Stimulated activated CD4-positive, alpha-beta T cell treated with anti-CD3 and anti-CD28 coated beads, TNF-alpha, amount 100 ng/mL, for 4 hours (primary cell): ENCODE data around the gene FADS1.

Source experiments
- DNase-seq, 3 experiments: peaks; one replicate each; pipeline ENCODE4 v3.0.0-alpha.2; 2020; ENCODE audit warnings: low read depth in 3 of 3

The FADS1 gene

DNA sequence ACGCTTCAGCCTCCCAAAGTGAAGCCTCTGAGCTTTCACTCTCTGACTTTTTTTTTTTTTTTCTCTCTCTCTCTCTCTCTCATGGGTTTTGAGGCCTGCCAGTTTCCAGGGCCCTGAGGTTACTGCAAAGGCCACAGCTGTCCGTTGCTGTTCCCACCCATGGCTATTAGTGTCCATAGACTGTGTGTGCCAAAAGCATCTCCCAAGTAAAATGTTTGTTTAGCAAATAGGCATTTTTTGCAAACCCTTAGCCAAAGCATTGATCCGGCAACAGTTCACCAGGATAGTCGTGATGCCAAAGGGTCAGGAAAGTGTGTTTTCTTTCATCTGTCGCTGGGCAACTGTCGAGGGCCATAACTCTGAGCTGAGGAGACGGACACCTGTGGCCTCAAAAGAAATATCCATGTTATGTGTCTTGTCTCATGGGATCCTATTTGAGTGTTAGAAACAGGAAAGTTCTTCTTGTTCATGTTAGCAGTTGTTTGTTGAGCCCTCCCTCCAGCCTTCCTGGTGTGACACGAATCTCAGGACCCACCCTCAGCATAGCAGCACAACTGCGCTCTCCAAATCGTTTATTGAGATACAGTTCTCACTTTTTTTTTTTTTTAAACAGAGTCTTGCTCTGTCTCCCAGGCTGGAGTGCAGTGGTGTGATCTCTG, 29.7 kb upstream of the FADS1 start:
- no peak for DNase-seq

DNA sequence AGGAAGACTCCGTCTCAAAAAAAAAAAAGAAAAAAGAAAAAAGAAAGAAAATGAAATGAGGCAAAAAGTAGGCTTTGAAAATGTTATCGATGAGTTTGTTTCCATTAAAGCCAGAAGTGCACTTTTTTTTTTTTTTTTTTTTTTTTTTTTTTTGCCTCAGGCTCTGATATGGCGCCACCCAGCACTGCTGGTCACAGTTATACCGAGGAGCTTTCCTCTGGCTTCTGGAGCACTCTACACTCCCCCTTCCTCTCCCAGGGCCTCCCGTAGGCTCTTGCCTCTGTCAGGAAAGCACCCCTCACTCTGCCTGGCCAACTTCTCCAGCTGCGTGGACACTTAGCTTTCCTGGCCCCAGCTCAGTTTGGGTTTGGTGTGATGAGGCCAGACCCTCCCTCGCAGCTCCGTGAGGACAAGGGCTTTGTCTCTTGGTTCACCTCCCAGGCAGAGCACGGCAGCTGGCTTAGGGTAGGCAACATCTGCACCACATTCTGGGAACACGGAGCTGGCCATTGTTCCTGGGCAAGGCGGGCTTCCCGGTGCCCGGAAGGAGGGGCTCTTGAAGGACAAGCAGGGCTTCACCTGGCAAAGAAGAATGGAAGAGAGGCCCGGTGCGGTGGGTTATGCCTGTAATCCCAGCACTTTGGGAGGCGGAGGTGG, 28.2 kb upstream of the FADS1 start:
- DNase-seq: no peak

DNA sequence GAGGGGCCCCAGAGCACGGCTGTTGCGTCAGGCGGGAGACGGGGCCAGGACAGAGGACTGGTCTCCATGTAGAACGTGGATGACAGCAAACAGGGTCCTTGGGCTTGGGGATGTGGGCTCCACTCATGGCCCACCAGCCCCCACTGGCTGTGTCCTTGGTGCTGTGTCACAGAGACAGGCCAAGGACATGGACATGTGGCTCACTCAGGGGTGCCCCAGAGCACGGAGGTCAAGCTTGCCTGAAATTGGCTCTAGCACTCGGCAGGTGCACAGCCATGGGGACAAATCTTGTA, 25.7 kb upstream of the FADS1 start:
- no peak for DNase-seq

DNA sequence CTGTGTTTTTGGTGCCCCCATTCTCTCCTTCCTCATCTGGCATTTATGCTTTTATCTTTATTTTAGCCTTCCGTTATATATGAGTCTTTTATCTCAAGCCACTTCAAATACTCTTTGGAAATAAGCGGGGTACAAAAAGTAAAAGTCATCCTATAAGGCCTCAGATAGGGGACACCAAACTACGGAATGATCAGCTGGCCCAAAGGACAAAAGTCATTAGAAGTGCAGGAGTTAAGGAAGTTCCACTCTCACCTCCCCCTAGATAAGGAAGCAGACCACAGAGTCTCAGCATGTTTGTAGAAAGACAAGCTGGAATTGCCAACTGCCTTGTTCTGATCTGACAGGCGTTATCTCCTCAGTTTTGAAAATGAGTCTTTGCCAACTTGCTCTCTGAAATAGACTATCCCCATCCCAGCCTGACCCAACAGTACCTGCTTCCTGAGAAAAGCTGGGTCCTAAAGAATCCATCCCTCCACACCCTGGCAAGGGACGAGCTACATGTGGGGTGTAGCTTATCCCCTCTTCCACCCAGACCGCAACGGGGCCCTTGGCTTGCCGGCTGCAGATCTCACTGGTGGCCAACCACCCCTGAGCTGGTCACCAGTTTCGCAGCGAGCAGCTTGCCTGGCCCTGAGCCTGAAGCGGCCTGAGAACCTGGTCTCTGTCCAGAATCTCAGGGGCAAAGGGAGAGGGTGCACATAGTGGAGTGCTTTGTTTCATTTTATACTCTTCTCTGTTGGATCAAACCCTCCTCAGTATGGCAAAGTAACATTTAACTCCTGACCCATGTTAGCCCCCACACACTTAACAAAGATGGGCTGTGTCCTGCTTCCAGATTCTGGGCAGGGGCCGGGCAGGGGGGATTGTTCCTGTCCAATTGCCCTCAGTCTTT, 25.1 kb upstream of the FADS1 start:
- no peak for DNase-seq

GRCh38 chr11:61840371-61840770, 23.6 kb upstream of the FADS1 start:
- no peak for DNase-seq

DNA sequence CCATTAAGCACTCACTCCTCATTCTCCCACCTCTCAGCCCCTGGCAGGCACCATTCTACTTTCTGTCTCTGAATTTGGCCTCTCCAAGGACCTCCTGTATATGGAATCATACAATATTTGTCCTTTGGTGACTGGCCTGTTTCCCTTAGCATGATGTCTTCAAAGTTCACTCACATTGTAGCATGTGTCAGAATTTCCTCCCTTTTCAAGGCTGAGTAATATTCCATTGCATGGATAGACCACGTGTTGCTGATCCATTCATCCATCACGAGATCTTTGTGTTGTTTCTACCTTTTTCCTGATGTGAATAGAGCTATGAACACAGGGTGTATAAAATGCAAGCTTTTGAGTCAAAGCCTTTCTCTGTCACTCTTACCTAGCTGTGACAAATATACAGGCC, 22.9 kb upstream of the FADS1 start:
- no peak for DNase-seq

DNA sequence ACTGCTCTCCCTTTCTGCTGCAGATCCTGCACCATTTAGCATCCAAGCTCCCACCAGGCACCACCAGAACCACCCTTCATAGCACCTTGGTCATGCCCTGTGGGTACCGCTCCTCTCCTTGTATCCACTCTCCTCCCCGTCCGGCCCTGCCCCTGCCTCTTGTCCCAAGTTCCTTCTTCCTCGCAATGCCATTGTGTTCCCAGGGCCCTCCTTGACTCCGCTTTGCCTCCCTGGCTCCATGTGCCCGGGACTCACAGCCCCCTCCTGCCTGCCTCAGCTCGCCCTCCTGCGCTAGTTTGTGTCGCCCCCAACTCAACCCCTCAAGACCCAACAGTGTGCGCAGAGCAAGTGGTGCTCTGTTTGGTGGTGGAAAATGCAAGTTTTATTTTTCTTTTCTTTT, 22.1 kb upstream of the FADS1 start:
- no peak for DNase-seq

- no peak for DNase-seq
Measured at GRCh38 chr11:61838501-61838900, 21.7 kb upstream of the FADS1 start.

- DNase-seq: no peak
Measured at GRCh38 chr11:61837411-61838005, 20.7 kb upstream of the FADS1 start.

GRCh38 chr11:61836193-61836592, 19.4 kb upstream of the FADS1 start:
- no peak for DNase-seq

DNA sequence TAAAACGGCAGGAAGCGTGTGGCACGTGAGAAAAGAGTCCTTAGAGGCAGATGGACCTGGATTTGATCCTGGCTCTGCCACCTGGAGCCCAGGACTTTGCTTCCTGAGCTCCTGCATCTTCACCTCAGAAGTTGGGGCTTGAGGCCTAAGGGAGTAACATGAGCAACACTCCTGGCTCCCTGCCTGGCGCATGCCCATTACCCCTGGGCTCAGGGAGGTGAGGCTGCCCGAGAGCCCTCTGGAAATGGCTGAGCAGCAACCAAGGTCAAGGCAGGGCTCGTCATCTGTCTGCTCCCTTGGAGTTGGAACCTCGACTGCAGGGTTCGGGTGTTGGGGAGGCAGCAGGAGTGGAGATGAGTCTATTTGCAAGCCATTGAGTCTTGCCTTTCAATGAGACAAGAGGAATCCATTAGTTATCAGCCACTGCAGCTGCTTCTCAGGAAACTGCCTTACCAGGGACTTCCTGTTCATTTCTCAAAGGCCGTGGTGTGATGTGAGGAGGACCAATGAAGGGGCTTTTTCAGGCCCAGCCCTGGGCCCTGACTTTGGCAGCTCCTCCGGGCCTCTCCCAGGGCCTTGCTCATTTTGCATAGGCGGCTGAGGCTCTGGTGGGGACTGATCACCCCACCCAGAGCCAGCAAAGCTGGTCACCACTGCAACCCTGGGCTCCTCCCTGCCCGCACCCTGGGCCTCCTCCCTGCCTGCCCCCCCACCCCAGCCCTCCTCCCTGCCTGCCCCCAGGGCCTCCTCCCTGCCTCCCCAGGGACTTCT, 17.7 kb upstream of the FADS1 start:
- DNase-seq: no peak

DNA sequence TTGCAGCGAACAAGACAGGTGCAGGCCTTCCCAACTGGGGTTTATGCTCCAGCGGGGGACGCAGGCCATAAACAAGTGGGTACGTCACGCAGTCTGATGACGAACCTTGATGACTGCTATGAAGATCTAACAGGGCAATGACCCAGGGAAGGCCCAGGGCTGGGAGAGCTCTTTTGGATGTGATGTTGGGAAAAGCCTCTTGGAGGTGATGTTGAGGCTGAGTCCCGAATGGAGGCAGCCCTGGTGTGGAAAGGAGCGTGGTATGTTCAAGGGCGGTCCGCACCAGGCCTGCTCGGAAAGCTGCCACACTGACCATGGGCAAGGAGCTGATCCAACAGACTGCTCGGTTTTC, 17.1 kb upstream of the FADS1 start:
- DNase-seq: no peak

DNA sequence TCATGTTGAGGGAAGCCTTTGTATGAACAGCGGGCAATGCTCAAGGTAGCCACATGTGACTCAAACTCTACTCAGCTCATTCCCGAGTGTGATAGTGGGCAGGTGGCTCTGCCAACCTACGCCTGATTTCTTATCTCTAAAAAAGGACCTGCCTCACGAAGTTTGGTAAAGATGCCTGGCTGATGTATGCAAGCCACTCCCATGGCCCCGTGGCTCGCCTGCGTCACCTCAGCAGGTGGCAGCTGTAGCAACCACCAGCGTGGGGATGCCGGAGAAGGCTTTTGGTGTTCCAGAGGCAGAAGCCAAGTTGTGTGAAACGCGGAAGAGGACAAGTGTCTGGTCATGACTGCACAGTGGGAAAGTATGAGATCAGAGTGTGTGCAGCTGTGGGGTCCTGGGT, 16.7 kb upstream of the FADS1 start:
- no peak for DNase-seq

DNA sequence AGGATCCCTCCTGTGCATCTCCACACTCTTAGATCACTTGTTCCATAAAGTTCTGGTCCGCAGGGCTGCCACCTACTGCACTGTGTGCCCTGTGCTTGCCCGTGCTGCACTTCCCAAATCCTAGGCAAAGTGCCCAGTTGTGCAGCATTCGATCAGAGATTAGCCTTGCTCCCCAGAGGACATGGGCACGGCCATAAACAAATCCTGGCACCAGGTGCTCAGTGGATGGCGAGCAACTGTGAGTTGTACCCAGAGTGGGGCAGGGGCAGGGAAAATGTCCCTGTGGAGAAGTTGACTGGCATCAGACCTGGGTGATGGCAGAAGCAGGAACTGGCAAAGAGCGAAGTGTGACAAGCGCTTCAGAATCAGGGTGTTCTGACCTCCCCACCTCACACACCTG, 16.0 kb upstream of the FADS1 start:
- DNase-seq: no peak

DNA sequence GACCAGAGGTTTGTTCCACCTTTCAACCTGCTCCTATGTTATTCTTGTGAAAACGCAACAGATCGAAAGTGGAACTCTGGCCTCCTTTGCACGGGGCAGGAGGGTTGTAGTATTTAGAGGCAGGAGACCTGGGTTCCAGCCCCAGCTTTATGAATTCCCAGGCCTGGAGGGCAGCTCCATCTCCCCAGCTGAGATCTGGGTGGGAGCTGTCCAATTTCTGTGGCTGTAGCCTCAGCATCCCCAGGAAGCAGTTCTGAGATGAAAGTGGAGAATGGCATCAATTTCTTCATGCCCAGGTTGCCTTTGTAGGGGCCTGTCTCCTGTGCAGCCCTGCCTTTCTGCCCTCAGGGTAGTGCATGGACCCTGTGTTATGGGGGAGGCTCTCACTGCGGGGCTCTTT, 15.4 kb upstream of the FADS1 start:
- no peak for DNase-seq

DNA sequence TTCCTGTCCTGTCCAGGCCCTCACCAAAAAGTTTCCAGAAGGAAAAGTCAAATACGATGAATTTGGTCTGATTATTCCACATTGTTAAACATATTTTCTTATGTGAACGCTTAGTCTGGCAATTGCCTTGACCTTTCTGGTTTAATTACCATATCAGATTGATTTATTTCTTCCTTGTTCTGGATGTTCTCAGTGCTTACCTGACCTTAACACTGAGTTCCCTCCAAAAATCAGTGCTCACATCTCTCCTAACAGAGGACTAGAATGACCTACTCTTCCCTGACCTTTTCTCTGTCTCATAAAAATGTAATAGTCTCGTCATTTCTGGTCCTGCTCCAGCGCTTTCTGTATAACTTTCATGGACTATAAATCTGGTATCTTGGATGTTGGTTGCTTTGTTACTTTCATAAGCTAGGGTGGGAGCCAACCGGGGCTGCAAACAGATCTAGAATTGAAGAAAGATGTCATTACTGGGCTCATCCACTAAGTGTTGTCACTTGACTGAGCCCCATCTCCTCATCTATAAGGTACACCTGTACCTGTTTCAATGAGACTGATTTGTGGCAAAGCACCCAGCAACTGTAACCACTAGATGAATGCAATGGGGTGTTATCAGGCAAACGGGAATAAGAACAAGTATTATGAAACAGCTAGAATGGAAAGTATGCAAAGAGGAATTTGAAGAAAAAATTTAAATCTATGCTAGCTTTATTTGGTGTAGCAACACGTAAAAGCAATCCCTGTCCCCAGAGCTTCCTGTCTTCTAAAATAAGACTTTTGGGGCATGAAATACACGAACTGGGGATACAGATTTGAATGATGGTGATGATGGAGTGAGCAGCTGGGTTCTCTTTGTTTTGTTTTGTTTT, 13.7 kb upstream of the FADS1 start:
- DNase-seq: no peak

DNA sequence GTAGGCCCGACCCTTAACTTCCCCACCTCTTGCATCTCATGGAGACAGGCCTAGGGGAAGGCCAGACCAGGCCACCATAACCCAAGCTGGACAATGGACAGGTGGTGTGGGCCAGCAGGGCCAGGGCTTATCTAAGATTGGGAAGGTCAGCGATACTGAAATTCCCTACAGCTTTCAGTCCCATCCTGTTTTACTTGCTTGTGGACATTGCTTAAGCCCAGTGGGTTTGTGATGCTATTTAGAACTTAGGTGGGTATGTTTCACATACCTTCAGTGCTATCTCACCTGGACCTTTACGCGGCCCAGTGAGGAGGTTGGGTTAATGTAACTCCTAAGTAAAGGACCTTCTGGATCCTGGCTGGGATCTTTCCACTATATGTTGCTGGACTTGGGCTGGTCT, 13.0 kb upstream of the FADS1 start:
- DNase-seq: no peak

DNA sequence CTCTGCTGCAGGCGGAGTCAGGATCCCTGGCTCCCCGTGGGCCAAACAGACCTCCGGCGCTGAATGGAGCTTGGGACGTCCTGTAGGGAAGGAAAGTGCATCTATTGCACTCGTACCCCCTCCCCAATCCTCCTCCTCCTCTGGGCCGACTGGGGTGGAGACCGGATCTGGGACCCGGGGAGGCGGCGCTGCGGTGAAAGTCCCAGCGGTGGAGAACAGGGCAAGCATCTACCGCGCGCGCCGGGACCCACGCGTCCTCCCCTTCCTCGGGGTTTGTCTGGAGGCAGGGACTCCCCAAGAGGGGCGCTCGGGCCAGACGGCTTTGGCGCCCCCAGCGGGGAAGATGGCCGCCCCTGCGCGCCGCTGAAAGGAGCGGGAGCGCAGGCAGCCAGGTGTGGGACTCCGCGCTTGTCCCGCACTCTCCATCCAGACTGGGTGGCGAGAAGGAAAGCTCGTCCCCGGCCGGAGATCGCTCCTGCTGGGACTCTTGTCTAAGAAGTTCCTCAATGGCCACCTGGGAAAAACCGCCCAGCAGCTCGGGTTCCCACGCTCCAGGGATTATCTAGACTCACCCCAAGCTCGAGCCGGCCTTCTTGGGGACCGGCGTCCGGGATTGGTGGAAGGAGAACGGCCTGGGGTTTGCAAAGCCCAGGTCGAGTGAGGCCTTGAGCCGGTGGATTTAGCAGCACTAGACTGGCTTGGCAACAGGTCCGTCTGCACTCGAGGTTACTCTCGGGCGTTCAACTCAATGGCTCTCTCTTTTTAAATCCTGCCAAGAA, 12.0 kb upstream of the FADS1 start:
- no peak for DNase-seq

GRCh38 chr11:61828379-61828628, 11.5 kb upstream of the FADS1 start:
- no peak for DNase-seq

GRCh38 chr11:61827571-61828378, 11.0 kb upstream of the FADS1 start, which contains the start of gene FADS2:
Gene FADS2 (plus strand): TSS chr11:61828300. CDS start chr11:61828391, 91 bp downstream.
- DNase-seq: peak in 2 of 3 experiments; percentile 16 to 27
